Pancreas (tissue), 10 donors: Measurements from ENCODE around the gene GNG11. TPM values are rescaled to one million over a fixed set of nuclear protein-coding genes. Genes with fewer than 3 reads are reported as not detected.

Experiments
- ATAC-seq, 4 donors: fragments of 200-7000 bp; cut with Tn5 transposase; one replicate each; pipeline versions ENCODE4 v1.8.0 to v1.9.1; 2020; ENCODE audit warnings: mild to moderate bottlenecking in 4 of 4, moderate library complexity in 4 of 4
- DNase-seq, 6 donors: peaks; one replicate each; pipeline ENCODE4 v3.0.0-alpha.2; 2020
- FAIRE-seq: peaks from 2 replicates; lab custom pipeline; 2012; peaks lifted over from hg19 to GRCh38; lab: Jason Lieb, UNC
- H3K27ac ChIP-seq, 4 donors: fragments of 200-600 bp; sonication (generic); 1 replicate in 3 of 4; 2 replicates in 1 of 4; pipeline versions ENCODE4 v1.5.0 to v1.8.0; 2020
- H3K27me3 ChIP-seq, 4 donors: fragments of 200-600 bp; one replicate each; pipeline ENCODE4 v1.8.0; 2021
- H3K36me3 ChIP-seq, 3 donors: fragments of 200-600 bp; sonication (generic) in 1 of 3; one replicate each; pipeline versions ENCODE4 v1.5.0 to v1.8.0; 2020 to 2021
- H3K4me1 ChIP-seq, 3 donors: fragments of 200-600 bp; one replicate each; pipeline ENCODE4 v1.8.0; 2021
- H3K4me3 ChIP-seq, 4 donors: fragments of 200-600 bp; sonication (generic) in 2 of 4; one replicate each; pipeline versions ENCODE4 v1.5.0 to v1.8.0; 2020 to 2021
- H3K9me3 ChIP-seq, 4 donors: fragments of 200-600 bp; one replicate each; pipeline ENCODE4 v1.8.0; 2021
- CTCF ChIP-seq, 4 donors: fragments of 200-600 bp; sonication (generic) in 3 of 4; IDR thresholded peaks; one replicate each; pipeline versions ENCODE4 v1.5.0 to v1.8.0; 2021; ENCODE audit warnings: antibody characterized with exemption in 4 of 4
- WGBS, 2 donors: extraction: QIAGEN DNeasy Blood & Tissue Kit; methylation state at CpG; one replicate each; pipeline ENCODE4 v1.1.7; 2013; 5-methylcytosine and 5-hydroxymethylcytosine counted together
- intact Hi-C, 3 donors: fragments of 100-400 bp; cut with DNase I; formaldehyde crosslinking; loops; one replicate each; pipeline versions ENCODE4 v1.11.1 to v1.14.2; 2022
- polyA plus RNA-seq, 2 donors: library from polyadenylated mRNA; stranded (reverse); fragments of 200-250 nt; gene quantifications; one replicate each; pipeline ENCODE4 v1.2.3, GENCODE V29; 2013
- total RNA-seq, 6 donors: library from RNA; stranded (reverse); fragmentation: NEBNext Ultra II Directional in 4 of 6; extraction: Animal tissue kit (Norgen Biotek cat#: 25700) in 4 of 6; gene quantifications; one replicate each; pipeline versions ENCODE4 v1.2.1 to v1.2.4, GENCODE V29; 2021 to 2023
- donor health status: healthy with polysubstance abuse.
- donor health status: DM: no; HTN: no; CAD: no; lungs with moderate emphysema.
- donor health status: DM: no; HTN: no; CAD: no.
- donor health status: control.
- donor health status: control.
- donor health status: Bipolar disorder and iron deficiency.
- donor health status: DM: yes; HTN: yes; CAD: no.
- donor health status: DM: no; HTN: no; CAD: no.
- donor health status: DM: no; HTN: no; CAD: no.
- donor health status: DM: yes; HTN: yes; CAD: no.

Gene GNG11
- total and polyA plus RNA-seq, 8 donors: 1.6 to 12.1 (median 4.0) TPM

DNA sequence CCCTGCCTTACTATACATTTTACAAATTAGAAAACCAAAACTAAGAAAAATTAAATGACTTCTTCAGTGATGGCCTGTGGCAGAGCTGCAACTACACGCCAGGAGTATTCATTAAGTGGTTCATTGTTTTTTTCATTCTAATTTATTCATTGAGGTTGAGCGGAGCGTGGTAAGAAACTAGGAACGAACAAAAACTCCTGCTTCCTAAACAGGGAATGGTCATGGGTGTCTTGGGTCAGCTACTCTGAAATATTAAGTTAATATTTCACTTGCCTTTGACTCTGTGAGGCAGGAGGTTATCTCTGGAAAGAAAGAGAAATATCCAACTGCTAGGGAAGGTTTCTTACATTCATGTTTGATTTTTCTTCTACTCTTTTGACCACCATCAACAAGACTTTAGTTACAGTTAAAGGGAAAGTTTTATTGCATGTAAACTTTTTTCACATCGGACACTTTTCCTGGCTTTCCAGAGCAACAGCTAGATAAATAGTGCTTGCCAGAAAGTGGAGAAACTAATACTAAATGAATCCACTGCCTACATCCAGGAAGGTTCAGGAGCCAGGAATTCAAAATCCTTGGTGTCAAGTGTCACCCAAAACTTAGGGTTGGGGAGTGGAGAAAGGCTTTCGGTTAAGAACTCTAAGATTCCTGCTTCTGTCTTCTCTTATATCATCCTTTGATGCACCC is 896 bp upstream of the GNG11 start:
- H3K27me3 ChIP-seq: peaks cover 0 to 4% (median 0%) of the 10 kb centered on the region in 4 donors
- no peaks in the 10 kb centered on the region for H3K4me1 ChIP-seq
- H3K9me3 ChIP-seq: no peaks in the 10 kb centered on the region
- FAIRE-seq (no peak), ATAC-seq (no peak), DNase-seq (no peak)
- no peaks in the 10 kb centered on the region for H3K36me3 ChIP-seq
- WGBS, 2 donors: 69 to 71% methylated on average over 6 of the region's 6 CpGs
- TF ChIP-seq CTCF (IDR thresholded peaks at IDR 0.05): no peak
- peak overlapping the region in 1 of 4 donors; percentile 45 for H3K4me3 ChIP-seq
- H3K27ac ChIP-seq: peak overlapping the region in 3 of 4 donors; percentile 71 to 83 (median 75)
- intact Hi-C loops: no loop called here

DNA sequence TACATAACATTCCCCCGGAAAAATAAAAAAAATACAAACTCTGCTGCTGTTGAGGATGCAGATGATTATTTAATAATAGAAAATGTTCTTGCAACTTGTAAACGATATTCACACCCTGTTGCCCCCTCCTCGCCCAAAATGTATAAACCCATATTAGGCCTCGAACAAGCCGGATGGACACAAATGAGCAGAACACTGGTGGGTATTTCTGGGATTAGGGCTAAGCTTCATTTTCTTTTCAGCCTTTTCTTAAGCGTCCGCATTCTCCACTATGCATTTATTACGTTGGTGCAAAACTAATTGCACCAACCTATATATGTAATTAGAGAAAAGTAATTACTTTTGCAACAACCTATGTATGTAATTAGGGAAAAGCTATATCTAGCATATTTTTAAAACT is 349 bp upstream of the GNG11 start:
- Histone ChIP-seq H3K36me3 (no peaks in the 10 kb centered on the region), H3K4me1 (no peaks in the 10 kb centered on the region), H3K9me3 (no peaks in the 10 kb centered on the region), H3K4me3 (peak overlapping the region in 3 of 4 donors; percentile 30 to 49 (median 45)), H3K27ac (peak overlapping the region; percentile 37 to 83 (median 73)), H3K27me3 (peaks cover 0 to 4% (median 0%) of the 10 kb centered on the region in 4 donors)
- whole genome bisulfite sequencing, 2 donors: 76 to 77% methylated on average over 8 of the region's 8 CpGs
- ATAC-seq (no peak), DNase-seq (no peak), FAIRE-seq (no peak)
- intact Hi-C loops: no loop called here
- TF ChIP-seq CTCF (IDR thresholded peaks at IDR 0.05): no peak

- Histone ChIP-seq H3K27me3 (peaks cover 0 to 4% (median 0%) of the 10 kb centered on the region in 4 donors), H3K27ac (peak overlapping the region in 1 of 4 donors; percentile 83), H3K4me1 (no peaks in the 10 kb centered on the region), H3K4me3 (peak overlapping the region in 3 of 4 donors; percentile 0 to 49 (median 45)), H3K36me3 (no peaks in the 10 kb centered on the region), H3K9me3 (no peaks in the 10 kb centered on the region)
- ATAC-seq (no peak), DNase-seq (no peak), FAIRE-seq (no peak)
- no peak for TF ChIP-seq CTCF (IDR thresholded peaks at IDR 0.05)
- intact Hi-C loops: no loop called here
- 63 to 66% methylated on average over 6 of the region's 6 CpGs for WGBS, 2 donors
These were observed 1.8 kb downstream of the GNG11 start for GRCh38 chr7:93923296-93923695.

- no peak for DNase-seq
- no peaks in the 10 kb centered on the region for H3K4me1 ChIP-seq
- WGBS, 2 donors: 19 to 22% methylated on average over 1 of the region's 1 CpG
- TF ChIP-seq CTCF (IDR thresholded peaks at IDR 0.05): no peak
- H3K9me3 ChIP-seq: no peaks in the 10 kb centered on the region
- ATAC-seq: no peak
- intact Hi-C loops: no loop called here
- no peaks in the 10 kb centered on the region for H3K36me3 ChIP-seq
- no peak overlapping the region for H3K27ac ChIP-seq
- peak overlapping the region in 2 of 4 donors; percentile 45 to 49 for H3K4me3 ChIP-seq
- H3K27me3 ChIP-seq: peaks cover 0 to 1% (median 0%) of the 10 kb centered on the region in 4 donors
- FAIRE-seq: no peak
These were observed 2.4 kb downstream of the GNG11 start for GRCh38 chr7:93923942-93924341.

DNA sequence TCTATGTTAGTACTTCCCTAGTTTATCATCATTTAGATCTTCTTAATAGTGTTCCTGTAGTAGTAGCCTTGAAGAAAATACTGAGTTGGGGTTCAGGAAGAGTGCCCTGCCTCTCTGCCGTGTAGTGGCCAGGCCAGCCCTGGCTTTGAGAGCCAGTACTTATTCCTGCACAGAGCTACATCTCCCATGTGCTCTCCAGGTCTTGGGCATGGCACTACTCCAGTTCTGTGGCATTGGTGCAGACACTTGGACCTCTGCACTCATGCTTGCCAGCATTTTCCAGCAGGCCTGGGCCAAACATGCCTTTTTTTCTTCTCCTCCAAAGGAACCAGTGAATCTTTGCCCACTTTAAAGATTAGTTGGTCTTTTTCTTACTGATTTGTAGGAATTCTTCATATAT is 5.3 kb downstream of the GNG11 start:
- Histone ChIP-seq H3K36me3 (no peaks in the 10 kb centered on the region), H3K27ac (no peak overlapping the region), H3K9me3 (no peaks in the 10 kb centered on the region), H3K27me3 (no peaks in the 10 kb centered on the region), H3K4me1 (no peaks in the 10 kb centered on the region), H3K4me3 (no peak overlapping the region)
- intact Hi-C loops: no loop called here
- no peak for ATAC-seq
- WGBS, 2 donors: 43 to 65% methylated on average over 1 of the region's 1 CpG
- no peak for FAIRE-seq
- DNase-seq: no peak
- TF ChIP-seq CTCF (IDR thresholded peaks at IDR 0.05): no peak
